ENCODE results near the gene CXCR3.
"Not testable (repeated sequence)": the region's sequence is repeated elsewhere in the genome, so short reads cannot be mapped to it uniquely, and the experiment has no call there.

Gene CXCR3

DNA sequence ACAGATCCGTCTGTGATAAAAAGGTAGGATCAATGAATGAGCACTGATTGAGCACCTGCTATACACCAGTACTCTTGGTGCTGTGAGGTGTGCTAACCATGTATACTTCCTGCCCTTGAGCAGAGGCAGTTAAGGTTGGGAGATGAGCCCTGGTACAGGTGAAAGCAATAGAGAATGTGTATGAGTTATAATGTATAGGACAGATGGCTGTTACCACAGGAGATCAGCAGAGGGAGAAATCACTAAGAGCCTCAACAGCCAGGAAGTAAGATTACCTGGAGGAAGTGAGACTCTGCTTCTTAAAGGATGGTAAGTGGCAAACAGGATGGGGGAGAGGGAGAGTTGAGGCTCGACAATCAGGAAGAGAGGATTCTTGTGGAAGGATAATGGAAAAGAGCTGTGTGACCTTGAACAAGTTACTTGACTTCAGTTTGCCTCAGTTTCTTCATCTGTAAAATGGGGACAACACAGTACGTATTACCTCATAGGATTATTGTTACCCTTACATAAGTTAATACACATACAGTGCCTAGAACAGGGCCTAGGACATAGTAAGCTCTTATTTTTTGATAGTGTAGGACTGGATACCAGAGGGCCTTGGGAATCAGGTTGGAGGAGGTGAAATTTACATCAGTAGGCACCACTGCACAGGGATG is 9.1 kb downstream of the CXCR3 start:
- Mint-ChIP-seq H3K27ac (no peak overlapping the region), H3K27me3 (no peaks in the 10 kb centered on the region), H3K36me3 (peaks cover 38 to 41% of the 10 kb centered on the region in 2 donors), H3K9me3 (no peaks in the 10 kb centered on the region), H3K4me3 (no peak overlapping the region), H3K4me1 (peaks cover 12 to 24% of the 10 kb centered on the region in 2 donors)
- no peak for DNase-seq
- ATAC-seq (replicated peaks), result peak; percentile 31 to 57

GRCh38 chrX:71607488-71607887 is 10.8 kb downstream of the CXCR3 start:
- Mint-ChIP-seq H3K4me3 (no peak overlapping the region), H3K4me1 (peaks cover 12 to 24% of the 10 kb centered on the region in 2 donors), H3K36me3 (peaks cover 49% of the 10 kb centered on the region in 2 donors), H3K27me3 (no peaks in the 10 kb centered on the region), H3K27ac (no peak overlapping the region), H3K9me3 (no peaks in the 10 kb centered on the region)
- ATAC-seq (replicated peaks) (no peak), DNase-seq (no peak)

DNA sequence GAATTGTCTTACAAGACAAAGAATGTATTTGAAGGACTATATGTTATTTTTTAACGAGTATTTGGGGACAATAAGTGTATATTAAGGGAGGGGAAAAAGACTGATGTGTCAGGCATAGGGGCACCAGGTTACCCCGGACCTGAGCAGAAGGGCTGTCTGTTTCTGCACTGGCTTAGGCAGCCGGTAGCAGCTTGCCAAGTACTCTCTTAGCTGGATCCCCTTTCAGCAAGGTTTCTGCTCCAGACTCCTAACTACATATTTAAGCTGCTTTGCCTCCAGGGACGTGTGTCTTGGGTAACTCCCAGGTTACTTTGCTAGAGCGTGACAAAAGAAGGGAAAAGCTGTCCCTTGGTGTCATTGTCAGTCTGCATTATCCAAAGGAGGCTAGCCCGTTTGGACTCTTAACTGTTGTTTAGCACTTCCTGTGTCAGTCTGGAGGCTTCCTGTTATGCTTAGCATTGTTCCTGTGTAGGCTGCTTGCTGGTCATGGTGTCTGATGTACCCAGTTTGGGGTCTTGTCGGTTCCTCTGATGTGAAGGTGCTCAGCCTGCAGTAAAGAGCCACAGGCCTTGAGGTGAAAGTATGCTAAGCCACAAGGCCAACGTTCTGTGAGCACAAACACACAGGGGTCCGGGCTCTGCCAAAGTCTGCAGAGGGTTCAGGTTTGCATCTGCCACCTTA is 11.6 kb downstream of the CXCR3 start:
- Mint-ChIP-seq H3K27me3 (no peaks in the 10 kb centered on the region), H3K4me1 (peaks cover 12 to 24% of the 10 kb centered on the region in 2 donors), H3K27ac (no peak overlapping the region), H3K9me3 (no peaks in the 10 kb centered on the region), H3K4me3 (no peak overlapping the region), H3K36me3 (peaks cover 50 to 55% of the 10 kb centered on the region in 2 donors)
- ATAC-seq (replicated peaks), result no peak
- no peak for DNase-seq

DNA sequence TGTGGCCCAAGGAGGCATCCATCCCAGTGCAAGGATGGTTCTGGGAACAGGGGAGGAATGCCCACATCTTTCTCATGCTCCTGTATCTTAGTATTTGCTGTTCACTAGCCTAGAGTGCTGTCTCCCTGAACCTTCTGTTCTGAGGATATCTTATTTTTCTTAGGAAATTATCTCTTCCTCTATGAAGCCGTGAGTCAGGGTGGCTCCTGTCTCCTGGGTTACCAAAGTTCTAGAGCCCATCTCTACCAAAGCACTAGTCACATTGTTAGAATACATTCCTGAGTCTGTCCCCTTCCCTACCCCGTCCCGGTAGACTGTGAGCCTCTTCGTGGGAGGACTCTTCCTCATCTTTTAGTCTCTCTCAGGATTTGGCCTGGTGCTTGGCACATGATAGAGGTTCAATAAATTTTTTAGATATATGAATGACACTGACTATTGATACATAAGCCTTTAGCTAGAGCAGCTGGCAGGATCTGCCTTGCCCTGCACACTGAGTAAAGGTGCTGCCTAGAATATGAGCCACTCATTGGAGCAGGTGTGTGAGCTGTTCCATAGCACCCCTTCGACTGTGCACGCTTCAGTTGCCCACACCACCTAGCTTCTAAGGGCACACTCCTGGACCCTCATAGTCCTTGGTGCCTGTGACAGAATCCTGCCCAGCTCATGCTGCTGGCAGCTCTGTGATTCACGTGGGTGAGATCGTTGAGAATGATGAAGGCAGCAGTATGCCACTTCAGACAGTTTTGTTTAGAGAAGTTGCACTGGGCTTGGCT is 13.3 kb downstream of the CXCR3 start:
- Mint-ChIP-seq H3K4me1 (peaks cover 12 to 24% of the 10 kb centered on the region in 2 donors), H3K36me3 (peaks cover 49 to 53% of the 10 kb centered on the region in 2 donors), H3K9me3 (no peaks in the 10 kb centered on the region), H3K4me3 (no peak overlapping the region), H3K27ac (no peak overlapping the region), H3K27me3 (no peaks in the 10 kb centered on the region)
- DNase-seq, result no peak
- no peak for ATAC-seq (replicated peaks)

GRCh38 chrX:71604141-71604540 is 14.2 kb downstream of the CXCR3 start:
- no peaks in the 10 kb centered on the region for H3K9me3 Mint-ChIP-seq
- H3K27me3 Mint-ChIP-seq, result no peaks in the 10 kb centered on the region
- no peak overlapping the region for H3K27ac Mint-ChIP-seq
- DNase-seq (no peak), ATAC-seq (replicated peaks) (no peak)
- H3K36me3 Mint-ChIP-seq, result peaks cover 46 to 47% of the 10 kb centered on the region in 2 donors
- peaks cover 10 to 21% of the 10 kb centered on the region in 2 donors for H3K4me1 Mint-ChIP-seq
- H3K4me3 Mint-ChIP-seq, result no peak overlapping the region

GRCh38 chrX:71603618-71604017 is 14.7 kb downstream of the CXCR3 start:
- H3K36me3 Mint-ChIP-seq, result peaks cover 42 to 45% of the 10 kb centered on the region in 2 donors
- no peaks in the 10 kb centered on the region for H3K27me3 Mint-ChIP-seq
- no peaks in the 10 kb centered on the region for H3K9me3 Mint-ChIP-seq
- no peak for DNase-seq
- peaks cover 8 to 18% of the 10 kb centered on the region in 2 donors for H3K4me1 Mint-ChIP-seq
- H3K4me3 Mint-ChIP-seq, result no peak overlapping the region
- no peak for ATAC-seq (replicated peaks)
- H3K27ac Mint-ChIP-seq, result no peak overlapping the region

DNA sequence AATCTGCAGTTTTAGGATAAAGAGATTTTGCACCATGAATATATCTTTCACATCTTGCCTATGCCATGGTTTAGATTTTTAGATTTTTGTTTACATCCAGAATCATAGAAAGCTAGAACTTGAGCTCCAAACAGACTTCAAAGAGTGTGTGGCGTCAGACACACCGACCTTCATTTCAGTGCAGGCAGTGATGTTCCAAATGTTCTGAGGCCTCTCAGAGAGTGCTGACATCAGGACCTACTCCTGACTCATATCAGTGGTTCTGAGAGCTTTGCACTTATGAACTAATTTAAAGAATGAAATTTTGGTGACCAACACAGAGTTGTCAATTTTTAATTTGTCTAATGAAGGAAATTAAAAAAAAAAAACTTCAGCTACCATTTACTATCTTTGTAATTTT is 18.3 kb downstream of the CXCR3 start:
- Mint-ChIP-seq H3K4me1 (no peaks in the 10 kb centered on the region), H3K9me3 (no peaks in the 10 kb centered on the region)
- ATAC-seq (replicated peaks), result no peak

DNA sequence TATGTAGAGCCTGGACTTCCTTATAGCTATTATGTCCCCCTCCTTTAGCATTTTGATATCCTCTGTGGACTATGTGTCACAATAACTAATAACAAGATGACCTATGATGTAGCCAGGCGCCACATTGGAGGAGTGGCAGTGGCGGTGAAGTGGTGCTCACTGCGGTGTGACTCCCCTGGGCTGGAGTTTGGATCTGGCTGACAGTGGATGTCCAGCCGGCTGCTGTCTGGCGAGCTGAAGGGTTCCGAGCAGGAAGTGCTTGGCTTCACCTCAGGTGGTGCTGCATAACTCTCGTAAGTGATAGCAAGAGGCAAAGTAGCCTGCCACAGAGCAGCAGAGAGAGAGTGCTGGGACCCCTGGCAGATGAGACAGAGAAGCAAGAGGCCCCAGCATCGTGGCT is 25.1 kb downstream of the CXCR3 start:
- H3K4me1 Mint-ChIP-seq; ATAC-seq (replicated peaks); H3K27me3 Mint-ChIP-seq; H3K4me3 Mint-ChIP-seq; H3K9me3 Mint-ChIP-seq; H3K27ac Mint-ChIP-seq; DNase-seq: not testable (repeated sequence)
- H3K36me3 Mint-ChIP-seq, result peaks cover 3 to 10% of the 10 kb centered on the region in 2 donors

More for the DNA sequence above, 18.3 kb downstream of the CXCR3 start:
- no peak overlapping the region for H3K27ac Mint-ChIP-seq
- peaks cover 32 to 34% of the 10 kb centered on the region in 2 donors for H3K36me3 Mint-ChIP-seq
- DNase-seq, result no peak
- H3K4me3 Mint-ChIP-seq, result no peak overlapping the region
- peaks cover 0 to 3% of the 10 kb centered on the region in 2 donors for H3K27me3 Mint-ChIP-seq

GRCh38 chrX:71586929-71587328 is 31.4 kb downstream of the CXCR3 start:
- Mint-ChIP-seq H3K27ac (no peak overlapping the region), H3K4me3 (no peak overlapping the region), H3K36me3 (peaks cover 1 to 4% of the 10 kb centered on the region in 2 donors), H3K9me3 (no peaks in the 10 kb centered on the region), H3K27me3 (no peaks in the 10 kb centered on the region), H3K4me1 (peaks cover 0 to 2% of the 10 kb centered on the region in 2 donors)
- ATAC-seq (replicated peaks), result no peak
- DNase-seq, result no peak

- Mint-ChIP-seq H3K36me3 (peaks cover 12 to 22% of the 10 kb centered on the region in 2 donors), H3K4me1 (peaks cover 2 to 4% of the 10 kb centered on the region in 2 donors), H3K27ac (no peak overlapping the region)
These were observed 37.1 kb downstream of the CXCR3 start for GRCh38 chrX:71581210-71581609.

GRCh38 chrX:71579990-71580380 is 38.3 kb downstream of the CXCR3 start:
- no peak overlapping the region for H3K27ac Mint-ChIP-seq
- peaks cover 12 to 23% of the 10 kb centered on the region in 2 donors for H3K36me3 Mint-ChIP-seq
- no peaks in the 10 kb centered on the region for H3K9me3 Mint-ChIP-seq
- ATAC-seq (replicated peaks), result no peak
- no peaks in the 10 kb centered on the region for H3K27me3 Mint-ChIP-seq
- H3K4me1 Mint-ChIP-seq, result peaks cover 2 to 4% of the 10 kb centered on the region in 2 donors
- no peak for DNase-seq
- peak overlapping the region in 1 of 2 donors; percentile 9 for H3K4me3 Mint-ChIP-seq

More at GRCh38 chrX:71581210-71581609, 37.1 kb downstream of the CXCR3 start:
- no peaks in the 10 kb centered on the region for H3K9me3 Mint-ChIP-seq
- no peak overlapping the region for H3K4me3 Mint-ChIP-seq
- no peak for DNase-seq
- no peak for ATAC-seq (replicated peaks)
- no peaks in the 10 kb centered on the region for H3K27me3 Mint-ChIP-seq

- Mint-ChIP-seq H3K27ac (peak overlapping the region; percentile 65), H3K9me3 (no peaks in the 10 kb centered on the region), H3K36me3 (peaks cover 12 to 23% of the 10 kb centered on the region in 2 donors), H3K27me3 (no peaks in the 10 kb centered on the region), H3K4me1 (peaks cover 2 to 4% of the 10 kb centered on the region in 2 donors), H3K4me3 (peak overlapping the region in 1 of 2 donors; percentile 9)
- DNase-seq (no peak), ATAC-seq (replicated peaks) (no peak)
These were observed 38.9 kb downstream of the CXCR3 start for GRCh38 chrX:71579136-71579989.

- DNase-seq (no peak), ATAC-seq (replicated peaks) (no peak)
- peaks cover 12 to 26% of the 10 kb centered on the region in 2 donors for H3K36me3 Mint-ChIP-seq
- H3K27ac Mint-ChIP-seq, result peak within 1 kb of the TSS; percentile 65
- no peak within 1 kb of the TSS for H3K4me3 Mint-ChIP-seq
- H3K4me1 Mint-ChIP-seq, result peaks cover 2 to 4% of the 10 kb centered on the region in 2 donors
- H3K27me3 Mint-ChIP-seq, result no peaks in the 10 kb centered on the region
- H3K9me3 Mint-ChIP-seq, result no peaks in the 10 kb centered on the region
These were observed 39.8 kb downstream of the CXCR3 start, which contains the start of gene GCNA for GRCh38 chrX:71578253-71579135. GCNA (plus strand) TSS chrX:71578437; CDS start chrX:71580822, 2,385 bp downstream.
